Colonic mucosa (tissue), 4 donors: ENCODE measurements around the gene ADIRF. TPM values are rescaled to one million over a fixed set of nuclear protein-coding genes. Genes with fewer than 3 reads are reported as not detected.
A peak's percentile ranks its signal among the peaks of the same experiment; 100 is the strongest.
"Not testable (repeated sequence)": the region's sequence is repeated elsewhere in the genome, so short reads cannot be mapped to it uniquely, and the experiment has no call there.

Experiments used
- DNase-seq: peaks from one replicate; pipeline ENCODE4 v3.0.0-alpha.2; 2020
- H3K27ac ChIP-seq: fragments of 200-600 bp; one replicate; pipeline ENCODE4 v1.8.0; 2021
- H3K27me3 ChIP-seq: fragments of 200-600 bp; one replicate; pipeline ENCODE4 v1.8.0; 2021
- H3K36me3 ChIP-seq: fragments of 200-600 bp; one replicate; pipeline ENCODE4 v1.8.0; 2021
- H3K4me1 ChIP-seq: fragments of 200-600 bp; one replicate; pipeline ENCODE4 v1.8.0; 2021; ENCODE audit warnings: mild to moderate bottlenecking
- H3K4me3 ChIP-seq: fragments of 200-600 bp; one replicate; pipeline ENCODE4 v1.8.0; 2021
- H3K9ac ChIP-seq, 2 donors: one replicate each; pipeline ENCODE4 v1.7.0; 2013; ENCODE audit warnings: control low read depth in 2 of 2, low read depth in 2 of 2, low read length in 2 of 2
- H3K9me3 ChIP-seq: fragments of 200-600 bp; one replicate; pipeline ENCODE4 v1.8.0; 2021
- CTCF ChIP-seq: fragments of 200-600 bp; IDR thresholded peaks from one replicate; pipeline ENCODE4 v1.8.0; 2022; ENCODE audit warnings: antibody characterized with exemption, mild to moderate bottlenecking
- intact Hi-C: fragments of 100-400 bp; cut with DNase I; formaldehyde crosslinking; loops from one replicate; pipeline ENCODE4 v1.14.1; 2022
- total RNA-seq, 2 donors: library from RNA; stranded (reverse); fragmentation: NEBNext Ultra II Directional in 1 of 2; extraction: Animal tissue kit (Norgen Biotek cat#: 25700) in 1 of 2; gene quantifications; one replicate each; pipeline ENCODE4 v1.2.1, GENCODE V29; 2021
- donor health status: healthy.
- donor health status: DM: no; HTN: no; CAD: no.
- donor health status: DM: no; HTN: no; CAD: no.

ADIRF gene
- total RNA-seq, 2 donors from 2014 or later, result 41.5 to 91.2 TPM

DNA sequence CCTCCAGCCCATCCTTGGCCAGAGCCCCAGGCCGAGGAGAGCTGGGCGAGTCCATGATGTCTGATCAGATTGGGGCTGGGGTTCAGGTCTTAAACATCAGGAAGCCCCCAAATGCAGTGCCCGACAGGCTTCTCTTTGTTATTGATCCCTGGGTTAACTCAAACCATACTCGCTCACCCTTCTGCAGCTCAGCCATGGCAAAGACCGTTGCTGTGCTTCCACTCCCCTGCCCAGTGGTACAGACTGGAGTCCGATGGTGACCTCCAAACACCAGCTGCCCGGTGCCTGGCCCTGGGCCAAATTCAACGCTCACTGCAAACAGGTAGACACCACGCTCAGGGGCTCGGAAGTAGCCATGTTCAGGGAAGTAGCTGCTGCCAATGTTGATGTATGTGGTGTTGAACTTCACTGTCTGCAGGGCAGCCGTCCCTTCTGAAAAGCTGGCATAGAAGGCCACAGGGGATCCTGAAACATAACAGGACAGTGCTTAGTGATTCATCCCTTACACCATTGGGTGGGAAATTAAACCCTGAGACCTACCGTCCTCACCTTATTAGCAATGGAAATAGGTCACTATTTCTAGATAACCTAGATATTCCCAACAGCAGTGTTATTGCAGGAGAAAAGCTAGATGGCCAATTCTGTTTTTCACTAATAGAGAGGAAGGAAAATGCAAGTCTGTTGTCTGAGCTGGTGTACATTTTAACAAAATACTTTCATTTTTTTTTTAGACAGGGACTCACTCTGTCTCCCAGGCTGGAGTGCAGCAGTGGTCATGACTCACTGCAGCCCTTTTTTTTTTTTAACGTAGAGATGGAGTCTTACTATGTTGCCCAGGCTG is 31.4 kb upstream of the ADIRF start:
- Histone ChIP-seq H3K9ac (no peak overlapping the region), H3K36me3 (no peaks in the 10 kb centered on the region), H3K9me3 (no peaks in the 10 kb centered on the region), H3K27me3 (no peaks in the 10 kb centered on the region), H3K4me3 (no peak overlapping the region), H3K27ac (no peak overlapping the region), H3K4me1 (no peaks in the 10 kb centered on the region)
- DNase-seq, result no peak
- intact Hi-C loops, result no loop called here
- TF ChIP-seq CTCF, result no peak

- no peak overlapping the region for H3K9ac ChIP-seq
- no peak overlapping the region for H3K27ac ChIP-seq
- TF ChIP-seq CTCF, result no peak
- no peaks in the 10 kb centered on the region for H3K9me3 ChIP-seq
- H3K4me3 ChIP-seq, result no peak overlapping the region
- peak; percentile 13 for DNase-seq
- intact Hi-C loops, result no loop called here
- H3K27me3 ChIP-seq, result no peaks in the 10 kb centered on the region
- no peaks in the 10 kb centered on the region for H3K36me3 ChIP-seq
- no peaks in the 10 kb centered on the region for H3K4me1 ChIP-seq
These were observed 30.7 kb upstream of the ADIRF start for GRCh38 chr10:86937502-86938154.

GRCh38 chr10:86938260-86938659 is 30.0 kb upstream of the ADIRF start:
- Histone ChIP-seq H3K36me3 (no peaks in the 10 kb centered on the region), H3K4me1 (no peaks in the 10 kb centered on the region), H3K27me3 (no peaks in the 10 kb centered on the region), H3K4me3 (no peak overlapping the region), H3K9ac (no peak overlapping the region), H3K27ac (no peak overlapping the region), H3K9me3 (no peaks in the 10 kb centered on the region)
- intact Hi-C loops, result no loop called here
- peak; percentile 16 for DNase-seq
- TF ChIP-seq CTCF, result no peak

- H3K27me3 ChIP-seq, H3K9ac ChIP-seq, H3K9me3 ChIP-seq, intact Hi-C loops, H3K27ac ChIP-seq, H3K4me3 ChIP-seq, H3K4me1 ChIP-seq, H3K36me3 ChIP-seq: not testable (repeated sequence)
- peak; percentile 14 for DNase-seq
These were observed 28.2 kb upstream of the ADIRF start for GRCh38 chr10:86940076-86940475.

DNA sequence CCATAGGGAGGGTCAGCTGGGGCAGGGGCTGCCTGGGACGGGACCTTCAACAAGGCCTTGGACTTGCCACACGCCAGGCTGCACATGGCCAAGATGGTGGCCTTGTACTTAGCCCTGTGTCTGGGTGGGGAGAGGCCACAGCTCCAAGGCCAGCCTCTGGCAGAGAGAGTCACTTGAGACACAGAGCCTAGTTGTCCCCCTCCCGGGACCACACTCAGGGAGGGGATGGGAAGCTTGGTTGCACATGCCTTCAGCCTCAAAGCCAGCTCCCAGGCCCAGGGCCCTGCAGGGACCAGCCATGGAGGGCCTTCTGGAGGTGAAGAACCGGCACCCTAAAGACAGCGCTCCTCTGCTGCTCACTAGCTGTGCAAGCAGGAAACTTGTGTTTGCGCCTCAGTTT is 27.6 kb upstream of the ADIRF start:
- Histone ChIP-seq H3K27ac (no peak overlapping the region), H3K4me3 (no peak overlapping the region), H3K4me1 (no peaks in the 10 kb centered on the region), H3K36me3 (no peaks in the 10 kb centered on the region), H3K9ac (no peak overlapping the region), H3K27me3 (no peaks in the 10 kb centered on the region), H3K9me3 (no peaks in the 10 kb centered on the region)
- intact Hi-C loops, result no loop called here
- no peak for TF ChIP-seq CTCF
- peak; percentile 17 for DNase-seq

GRCh38 chr10:86941426-86941825 is 26.9 kb upstream of the ADIRF start:
- TF ChIP-seq CTCF, result no peak
- Histone ChIP-seq H3K9me3 (no peaks in the 10 kb centered on the region), H3K36me3 (no peaks in the 10 kb centered on the region), H3K9ac (no peak overlapping the region), H3K4me3 (no peak overlapping the region), H3K27me3 (no peaks in the 10 kb centered on the region), H3K27ac (no peak overlapping the region), H3K4me1 (no peaks in the 10 kb centered on the region)
- DNase-seq, result peak; percentile 10
- intact Hi-C loops, result no loop called here
